COLO829 (cell line): ENCODE measurements around the gene BAG2.
A peak's percentile ranks its signal among the peaks of the same experiment; 100 is the strongest.

Experiments
- DNase-seq: peaks from one replicate; pipeline ENCODE4 v3.0.0; 2012; ENCODE audit warnings: low spot score

The BAG2 gene

GRCh38 chr6:57221936-57222742 lies 50.0 kb downstream of the BAG2 start, which contains the start of gene RAB23:
TSS of gene RAB23 (minus strand) at chr6:57222307. CDS start at chr6:57210380, 11,927 bp downstream.
- peak; percentile 72 for DNase-seq

GRCh38 chr6:57222743-57223077 lies 50.6 kb downstream of the BAG2 start:
- DNase-seq = no peak

- no peak for DNase-seq
Measured at GRCh38 chr6:57224769-57225515, 52.8 kb downstream of the BAG2 start.

GRCh38 chr6:57226221-57226620 lies 54.1 kb downstream of the BAG2 start:
- DNase-seq = peak; percentile 58
